GM12891 (cell line): ENCODE data around the gene WIPF2.

Experiments
- DNase-seq: peaks from one replicate; pipeline ENCODE4 v3.0.0; 2011; ENCODE audit warnings: low spot score; ENCODE audit not compliant: insufficient read length
- FAIRE-seq: peaks from 2 replicates; lab custom pipeline; 2011; peaks lifted over from hg19 to GRCh38; lab: Jason Lieb, UNC
- PAX5 ChIP-seq: IDR thresholded peaks from 2 replicates; pipeline ENCODE4 v1.6.1; 2011; ENCODE audit warnings: low read length, moderate library complexity, mild to moderate bottlenecking; ENCODE audit not compliant: insufficient read depth, severe bottlenecking
- POLR2A ChIP-seq: IDR thresholded peaks from 2 replicates; pipeline ENCODE4 v1.6.1; 2011; ENCODE audit warnings: low read depth, low read length, control low read depth
- POLR2AphosphoS5 ChIP-seq: IDR thresholded peaks from 2 replicates; pipeline ENCODE4 v1.6.1; 2011; ENCODE audit warnings: low read depth, low read length, control low read depth
- POU2F2 ChIP-seq: IDR thresholded peaks from 2 replicates; pipeline ENCODE4 v1.6.1; 2011; ENCODE audit warnings: low read depth, mild to moderate bottlenecking, control low read depth, low read length, moderate library complexity
- SPI1 ChIP-seq: IDR thresholded peaks from 2 replicates; pipeline ENCODE4 v1.6.1; 2011; ENCODE audit warnings: low read depth, low read length, control low read depth
- TAF1 ChIP-seq: IDR thresholded peaks from 2 replicates; pipeline ENCODE4 v1.6.1; 2011; ENCODE audit warnings: low read depth, low read length, control low read depth

The WIPF2 gene

GRCh38 chr17:40268141-40268712 is 49.1 kb downstream of the WIPF2 start:
- no peak for TF ChIP-seq POU2F2
- no peak for TF ChIP-seq TAF1
- TF ChIP-seq SPI1: no peak
- TF ChIP-seq POLR2A: no peak
- TF ChIP-seq PAX5: no peak
- TF ChIP-seq POLR2AphosphoS5: no peak
- DNase-seq (no peak), FAIRE-seq (no peak)

GRCh38 chr17:40278414-40278813 is 59.3 kb downstream of the WIPF2 start:
- TF ChIP-seq SPI1 (no peak), TAF1 (no peak), POLR2AphosphoS5 (no peak)
- FAIRE-seq: no peak
- DNase-seq: no peak

DNA sequence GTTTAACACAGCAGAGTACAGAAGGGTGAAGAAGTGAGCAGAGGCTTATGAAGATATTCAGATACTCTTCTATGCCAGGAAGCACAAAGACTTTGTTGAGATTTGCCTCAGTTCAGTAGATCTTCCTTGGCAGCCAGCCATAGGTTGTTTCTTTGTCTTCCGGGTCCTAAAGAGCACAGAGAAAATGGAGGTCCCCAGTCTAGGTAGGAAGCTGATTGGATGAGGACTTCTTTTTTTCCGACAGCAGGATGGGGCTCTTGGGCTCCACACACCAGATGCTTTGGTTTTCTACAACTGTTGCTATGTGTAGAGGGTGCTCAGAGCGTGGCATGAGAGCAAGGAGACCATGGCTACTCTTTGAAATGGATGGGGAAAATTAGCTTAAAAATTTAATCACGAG is 60.3 kb downstream of the WIPF2 start:
- FAIRE-seq (no peak), DNase-seq (no peak)
- TF ChIP-seq POLR2AphosphoS5 (no peak), POLR2A (no peak), POU2F2 (no peak), PAX5 (no peak), SPI1 (no peak), TAF1 (no peak)

DNA sequence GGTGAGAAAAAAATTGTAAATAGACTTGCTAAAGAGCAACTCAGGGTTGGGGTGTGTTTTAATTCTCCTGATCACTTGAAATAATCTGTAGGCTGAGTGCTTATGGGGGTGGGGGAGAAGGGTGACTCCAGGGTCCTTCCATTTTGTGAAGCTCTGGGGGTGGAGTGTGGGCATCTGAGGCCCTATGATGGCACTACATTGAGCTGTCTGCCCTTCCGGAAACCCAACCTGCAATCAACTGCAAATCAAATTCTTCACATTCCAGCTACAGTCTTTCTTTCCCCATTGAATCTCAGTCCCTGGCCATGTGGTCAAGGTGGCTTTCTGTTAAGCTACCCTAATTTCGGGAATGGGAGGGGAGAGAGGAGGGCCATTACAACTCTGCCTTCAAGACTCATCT is 62.6 kb downstream of the WIPF2 start:
- FAIRE-seq: no peak
- TF ChIP-seq POU2F2: no peak
- TF ChIP-seq TAF1: no peak
- TF ChIP-seq POLR2AphosphoS5: no peak
- TF ChIP-seq POLR2A: no peak
- no peak for TF ChIP-seq PAX5
- no peak for TF ChIP-seq SPI1
- DNase-seq: no peak

- TF ChIP-seq POLR2AphosphoS5 (no peak), POU2F2 (no peak)
- no peak for FAIRE-seq
- no peak for DNase-seq
Observed at GRCh38 chr17:40283662-40284061, 64.6 kb downstream of the WIPF2 start.

DNA sequence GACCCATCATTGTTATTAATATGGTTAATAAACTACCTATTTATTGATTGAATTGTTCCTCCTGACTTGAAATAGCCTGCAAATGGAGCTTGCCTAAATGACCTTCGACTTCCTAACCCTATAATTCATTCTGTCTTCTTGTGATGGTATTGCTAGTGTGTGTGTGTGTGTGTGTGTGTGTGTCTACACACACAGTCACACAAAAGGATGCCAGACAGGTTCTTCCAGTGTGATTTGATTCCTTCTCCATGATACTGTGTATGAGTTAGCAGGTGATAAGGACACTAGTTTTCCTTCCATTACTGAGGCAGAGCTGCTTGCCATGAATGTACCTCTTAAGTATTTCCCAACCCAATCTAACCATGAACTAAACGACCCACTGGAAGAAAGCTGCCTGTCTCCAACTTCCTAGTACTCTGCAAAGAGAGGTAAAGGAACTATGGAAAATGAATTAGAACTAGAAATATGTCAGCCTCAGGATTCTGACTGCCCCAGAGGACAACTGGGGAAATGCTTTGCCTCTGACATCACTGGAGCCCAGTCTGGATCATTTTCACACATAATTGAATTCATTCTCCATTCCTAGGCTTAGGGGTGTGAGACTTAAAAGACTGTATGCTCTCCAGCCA is 65.1 kb downstream of the WIPF2 start:
- no peak for DNase-seq
- TF ChIP-seq PAX5 (no peak), POLR2A (no peak), TAF1 (no peak), POU2F2 (no peak), SPI1 (no peak), POLR2AphosphoS5 (no peak)
- no peak for FAIRE-seq

DNA sequence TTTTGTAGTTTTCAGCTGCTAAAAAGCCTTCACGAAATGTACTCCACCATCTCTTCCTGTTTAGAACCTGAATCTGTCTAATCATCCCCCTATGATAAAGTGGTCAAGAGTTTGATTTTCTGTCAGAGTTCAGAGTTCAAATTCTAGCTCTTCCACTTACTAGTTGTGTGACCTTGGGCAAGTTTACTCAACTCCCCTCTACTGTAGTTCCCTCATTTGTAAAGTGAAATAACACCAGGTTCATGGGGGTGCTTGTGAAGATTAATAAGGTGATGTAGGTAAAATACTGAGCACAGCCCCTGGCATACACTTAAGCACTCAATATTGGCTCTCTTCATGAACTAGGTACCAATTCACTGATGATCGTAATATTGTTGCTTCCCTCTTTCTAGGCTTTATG is 67.4 kb downstream of the WIPF2 start:
- FAIRE-seq (no peak), DNase-seq (no peak)
- TF ChIP-seq POLR2AphosphoS5: no peak
- TF ChIP-seq SPI1: no peak
- no peak for TF ChIP-seq POLR2A
- no peak for TF ChIP-seq TAF1
- no peak for TF ChIP-seq POU2F2
- no peak for TF ChIP-seq PAX5

DNA sequence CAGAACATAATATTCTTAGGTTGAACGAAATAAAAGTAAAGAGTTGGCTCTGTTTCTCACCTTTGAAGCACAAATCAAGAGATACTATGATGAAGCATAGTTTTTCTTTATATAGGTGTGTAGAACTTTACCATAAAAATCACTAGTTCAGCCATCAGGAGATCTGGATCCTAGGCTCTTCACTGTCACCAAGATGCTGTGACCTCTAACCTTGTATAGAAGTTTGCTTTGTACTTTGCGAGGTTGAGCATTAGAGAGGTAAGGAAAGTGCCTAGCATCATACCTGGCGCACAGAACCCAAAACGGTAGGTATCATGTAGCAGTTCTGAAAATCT is 68.0 kb downstream of the WIPF2 start:
- FAIRE-seq: no peak
- DNase-seq: no peak
- TF ChIP-seq SPI1 (no peak), PAX5 (no peak), POU2F2 (no peak), POLR2A (no peak), TAF1 (no peak), POLR2AphosphoS5 (no peak)

GRCh38 chr17:40287494-40288369 is 68.6 kb downstream of the WIPF2 start, which contains the start of gene CDC6:
CDC6 (plus strand) TSS chr17:40287879; CDS start chr17:40289421, 1,542 bp downstream.
- peak; percentile 95 for FAIRE-seq
- TF ChIP-seq TAF1 (peak; percentile 88), POLR2AphosphoS5 (peak; percentile 91), PAX5 (no peak), POU2F2 (peak; percentile 67; the same call in 1 of the 2 replicates), SPI1 (no peak), POLR2A (peak; percentile 91)
- peak; percentile 85 for DNase-seq

DNA sequence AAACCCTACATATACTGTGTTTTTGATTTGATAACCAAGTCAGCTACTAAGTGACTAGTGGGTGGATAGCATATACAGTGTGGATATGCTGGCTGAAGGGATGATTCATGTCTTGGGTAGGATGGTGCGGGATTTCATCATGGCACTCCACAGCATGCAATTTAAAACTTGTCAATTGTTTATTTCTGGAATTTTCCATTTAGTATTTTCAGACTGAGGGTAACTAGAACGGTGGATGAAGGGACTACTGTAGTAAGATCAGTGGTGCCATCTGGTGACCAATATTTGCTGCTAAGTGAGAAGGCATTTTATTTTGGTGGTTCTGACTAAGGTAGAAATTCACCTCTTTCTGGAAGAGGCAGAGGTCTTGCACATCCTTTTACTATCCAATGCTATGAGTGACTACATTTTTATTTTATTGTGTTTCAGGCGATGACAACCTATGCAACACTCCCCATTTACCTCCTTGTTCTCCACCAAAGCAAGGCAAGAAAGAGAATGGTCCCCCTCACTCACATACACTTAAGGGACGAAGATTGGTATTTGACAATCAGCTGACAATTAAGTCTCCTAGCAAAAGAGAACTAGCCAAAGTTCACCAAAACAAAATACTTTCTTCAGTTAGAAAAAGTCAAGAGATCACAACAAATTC is 71.7 kb downstream of the WIPF2 start:
- TF ChIP-seq SPI1 (no peak), POU2F2 (no peak), POLR2A (no peak), POLR2AphosphoS5 (no peak), PAX5 (no peak), TAF1 (no peak)
- FAIRE-seq (peak; percentile 35), DNase-seq (no peak)

GRCh38 chr17:40291281-40291664 is 72.2 kb downstream of the WIPF2 start:
- FAIRE-seq (no peak), DNase-seq (no peak)
- TF ChIP-seq TAF1: no peak
- TF ChIP-seq POLR2AphosphoS5: no peak
- TF ChIP-seq PAX5: no peak
- no peak for TF ChIP-seq SPI1
- TF ChIP-seq POU2F2: no peak
- no peak for TF ChIP-seq POLR2A
